GM10266 (cell line): Measurements from ENCODE around the gene RAPGEF6.

ENCODE experiments used
- DNase-seq: peaks from one replicate; pipeline ENCODE4 v3.0.0; 2012; ENCODE audit errors: extremely low spot score
- TF ChIP-seq, protein P1 (sequence below): IDR thresholded peaks from 2 replicates; pipeline ENCODE4 v1.5.1; 2012; ENCODE audit warnings: mild to moderate bottlenecking, low read depth; ENCODE audit not compliant: control insufficient read depth, insufficient read depth; ENCODE audit errors: missing control alignments

The RAPGEF6 gene

DNA sequence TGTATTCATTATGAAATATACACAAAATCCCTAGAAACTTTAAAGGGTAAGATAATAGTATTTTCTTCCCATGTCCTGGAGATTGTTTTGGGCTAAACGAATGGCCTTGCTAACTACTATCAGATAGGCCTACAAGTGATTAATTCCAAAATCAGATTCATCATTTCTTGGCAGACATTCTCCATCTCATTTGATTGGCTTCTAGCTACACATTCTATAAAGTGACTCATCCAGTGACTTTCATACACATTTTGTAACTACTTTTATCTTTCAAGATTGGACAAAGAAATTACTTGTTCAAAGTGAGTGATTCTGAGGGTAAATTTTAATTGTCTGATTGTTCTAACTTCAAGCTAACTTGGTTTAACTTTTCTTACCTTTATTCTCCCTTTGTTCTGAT lies 93.3 kb downstream of the RAPGEF6 start:
- no peak for DNase-seq
- TF ChIP-seq, protein P1, sequence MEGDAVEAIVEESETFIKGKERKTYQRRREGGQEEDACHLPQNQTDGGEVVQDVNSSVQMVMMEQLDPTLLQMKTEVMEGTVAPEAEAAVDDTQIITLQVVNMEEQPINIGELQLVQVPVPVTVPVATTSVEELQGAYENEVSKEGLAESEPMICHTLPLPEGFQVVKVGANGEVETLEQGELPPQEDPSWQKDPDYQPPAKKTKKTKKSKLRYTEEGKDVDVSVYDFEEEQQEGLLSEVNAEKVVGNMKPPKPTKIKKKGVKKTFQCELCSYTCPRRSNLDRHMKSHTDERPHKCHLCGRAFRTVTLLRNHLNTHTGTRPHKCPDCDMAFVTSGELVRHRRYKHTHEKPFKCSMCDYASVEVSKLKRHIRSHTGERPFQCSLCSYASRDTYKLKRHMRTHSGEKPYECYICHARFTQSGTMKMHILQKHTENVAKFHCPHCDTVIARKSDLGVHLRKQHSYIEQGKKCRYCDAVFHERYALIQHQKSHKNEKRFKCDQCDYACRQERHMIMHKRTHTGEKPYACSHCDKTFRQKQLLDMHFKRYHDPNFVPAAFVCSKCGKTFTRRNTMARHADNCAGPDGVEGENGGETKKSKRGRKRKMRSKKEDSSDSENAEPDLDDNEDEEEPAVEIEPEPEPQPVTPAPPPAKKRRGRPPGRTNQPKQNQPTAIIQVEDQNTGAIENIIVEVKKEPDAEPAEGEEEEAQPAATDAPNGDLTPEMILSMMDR: no peak

DNA sequence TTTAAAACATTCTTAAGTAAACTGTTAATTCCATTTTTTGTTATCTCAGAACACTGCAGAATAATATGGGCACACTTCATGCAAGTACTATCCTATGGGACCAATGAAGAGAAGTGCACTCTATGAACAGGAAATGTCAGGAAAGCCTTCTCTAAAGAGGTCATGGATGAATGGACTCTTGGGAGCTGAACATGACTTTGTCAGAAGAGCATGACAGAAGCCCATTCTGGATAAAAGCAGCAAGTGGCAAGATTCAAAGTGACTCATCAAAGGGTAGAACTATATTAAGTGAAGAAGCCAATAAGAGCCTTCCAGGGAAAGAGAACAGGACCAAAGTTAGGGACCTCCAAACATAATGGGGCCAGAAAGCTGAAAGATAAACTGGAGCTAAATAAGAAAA lies 94.0 kb downstream of the RAPGEF6 start:
- DNase-seq: no peak
- TF ChIP-seq, protein P1: no peak

DNA sequence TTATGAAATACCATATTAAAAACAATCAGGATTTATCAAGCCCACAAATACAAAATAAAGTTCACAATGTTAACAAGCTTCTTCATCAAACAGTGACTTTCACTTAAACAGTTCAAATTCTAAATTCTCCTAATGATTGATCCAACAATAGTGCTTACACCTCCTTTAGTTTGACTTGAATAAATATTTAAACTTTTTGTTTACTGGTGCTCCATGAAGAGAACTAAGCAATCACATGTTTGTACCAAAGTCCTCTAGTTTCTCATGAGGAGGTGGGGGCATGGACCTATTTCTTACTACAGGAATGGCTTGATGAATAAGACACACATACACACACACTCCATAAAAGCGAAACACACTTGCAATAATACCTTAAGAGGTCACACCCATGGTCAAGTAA lies 95.8 kb downstream of the RAPGEF6 start:
- DNase-seq: no peak
- TF ChIP-seq, protein P1: no peak

DNA sequence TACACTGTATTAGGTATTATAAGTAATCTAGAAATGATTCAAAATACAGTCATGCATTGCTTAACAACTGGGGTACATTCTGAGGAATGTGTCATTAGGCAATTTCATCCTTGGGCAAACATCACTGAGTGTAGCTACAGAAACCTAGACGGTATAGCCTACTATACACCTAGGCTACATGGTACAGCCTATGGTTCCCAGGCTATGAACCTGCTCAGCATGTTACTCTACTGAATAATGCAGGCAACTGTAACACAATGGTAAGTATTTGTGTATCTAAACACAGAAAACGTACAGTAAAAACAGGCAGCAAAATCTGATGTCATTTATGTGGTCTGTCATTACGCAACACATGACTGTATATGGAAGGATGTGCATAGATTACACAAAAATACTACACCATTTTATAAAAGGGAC lies 96.8 kb downstream of the RAPGEF6 start:
- TF ChIP-seq, protein P1: no peak
- DNase-seq: no peak

DNA sequence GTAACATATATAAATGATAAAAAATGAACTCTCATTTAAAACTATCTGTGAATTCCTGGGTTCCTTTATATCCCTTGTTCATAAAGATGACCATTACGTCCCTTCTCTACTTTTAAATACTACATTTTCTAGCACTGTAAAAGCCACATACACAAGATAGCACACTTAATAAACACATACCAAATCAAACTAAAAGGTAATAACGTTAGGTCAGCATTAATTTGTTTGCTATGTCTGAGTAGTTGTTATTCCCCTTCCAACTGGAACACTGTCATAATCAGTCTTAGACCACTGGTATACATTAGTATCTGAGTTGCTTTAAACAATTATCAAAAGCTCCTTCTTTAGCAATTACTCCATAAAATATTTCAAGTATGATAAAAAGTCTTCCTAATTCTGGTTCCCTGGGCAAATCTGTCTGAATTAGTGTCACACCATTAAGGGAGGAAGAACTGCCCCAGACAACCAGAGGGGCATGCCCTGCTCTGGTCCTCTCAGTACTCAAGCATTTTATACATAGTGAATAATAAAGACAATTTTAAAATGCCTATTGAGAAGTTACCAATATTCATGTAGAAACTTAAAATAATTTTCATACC lies 98.1 kb downstream of the RAPGEF6 start:
- DNase-seq: no peak
- TF ChIP-seq, protein P1: no peak

DNA sequence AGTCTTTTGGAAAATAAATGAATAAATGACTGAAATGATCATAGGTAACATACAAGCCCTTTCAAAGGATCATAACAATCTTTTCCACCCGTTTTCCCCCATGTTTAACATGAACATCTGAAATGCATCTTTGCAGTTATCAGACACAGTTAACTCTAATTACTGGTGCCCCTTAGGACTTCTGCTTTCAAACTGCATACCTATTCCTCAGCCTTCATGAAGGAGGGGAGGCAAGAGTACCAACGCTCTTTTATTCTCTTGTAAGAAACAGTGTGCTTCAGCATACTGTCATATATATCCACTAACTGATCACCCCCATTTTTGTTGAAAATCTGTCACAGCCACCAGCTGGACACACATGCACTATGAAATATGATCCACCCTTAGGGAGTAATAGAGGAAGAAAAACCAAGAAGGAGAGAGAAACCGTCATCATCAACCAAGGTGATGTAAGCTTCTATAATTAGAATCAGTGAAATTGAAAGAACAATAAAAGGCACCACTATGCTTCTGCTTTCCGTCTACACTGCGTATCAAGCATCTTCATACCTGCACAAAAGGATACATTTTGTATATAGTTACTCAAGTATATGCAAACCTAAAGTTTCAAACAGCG lies 98.7 kb downstream of the RAPGEF6 start:
- TF ChIP-seq, protein P1: no peak
- DNase-seq: peak; percentile 69

DNA sequence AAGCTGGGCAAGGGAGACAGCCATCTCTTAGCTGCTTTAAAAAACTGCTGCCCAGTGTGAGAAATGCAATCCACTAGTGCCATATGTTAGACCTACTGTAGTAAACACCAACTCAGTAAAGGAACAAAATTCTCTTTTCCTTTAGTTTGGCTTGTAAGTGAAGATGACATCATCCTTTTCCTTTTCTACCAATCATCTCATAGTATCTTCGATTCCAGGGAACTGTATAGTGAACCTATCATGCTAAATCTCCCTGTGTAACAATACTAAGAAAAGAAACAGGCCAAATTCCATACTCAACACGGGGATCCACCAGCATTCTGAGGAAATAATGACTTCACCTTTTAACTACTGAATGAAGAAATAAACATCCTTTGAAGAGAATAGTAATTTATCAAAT lies 100.1 kb downstream of the RAPGEF6 start:
- TF ChIP-seq, protein P1: no peak

More for the DNA sequence above, 100.1 kb downstream of the RAPGEF6 start:
- no peak for DNase-seq
